ENCODE data around the gene NXPH4. TPM values are rescaled to one million over a fixed set of nuclear protein-coding genes. Genes with fewer than 3 reads are reported as not detected.

NXPH4 gene
- polyA plus RNA-seq, 1 donor from 2014 or later: 0.53 TPM

- Histone ChIP-seq H3F3A (ENCODE audit: insufficient read depth, low read length, poor library complexity, severe bottlenecking) (no peaks in the 10 kb centered on the region), H4K20me1 (ENCODE audit: insufficient read depth) (no peaks in the 10 kb centered on the region), H3K4me3 (ENCODE audit: low read length) (peak overlapping the region; percentile 79), H3K36me3 (ENCODE audit: insufficient read depth, low read length) (no peaks in the 10 kb centered on the region), H3K4me2 (ENCODE audit: low read length) (peak overlapping the region; percentile 51), H3K9me2 (ENCODE audit: insufficient read depth, low read length) (no peaks in the 10 kb centered on the region), H3K9me3 (ENCODE audit: low read length) (no peaks in the 10 kb centered on the region), H3K79me2 (replicated peaks; ENCODE audit: insufficient read depth, low read length) (no peaks in the 10 kb centered on the region), H3K9ac (ENCODE audit: low read length) (peak overlapping the region; percentile 98), H2AFZ (ENCODE audit: low read depth, low read length) (peak overlapping the region; percentile 46), H3K27me3 (ENCODE audit: insufficient read depth, low read depth, low read length) (peaks cover 68% of the 10 kb centered on the region), H3K27ac (ENCODE audit: low read length) (peak overlapping the region; percentile 92)
- TF ChIP-seq SMC3 (conservative IDR thresholded peaks at IDR 0.05; ENCODE audit: poor library complexity): peak; percentile 77
- TF ChIP-seq EZH2 (IDR thresholded peaks at IDR 0.05; ENCODE audit: borderline replicate concordance, insufficient read depth, low read length, poor library complexity, severe bottlenecking): no peak
- peak; percentile 79 for TF ChIP-seq RAD21 (conservative IDR thresholded peaks at IDR 0.05)
- TF ChIP-seq MXI1 (conservative IDR thresholded peaks at IDR 0.05; ENCODE audit: poor library complexity, severe bottlenecking): peak; percentile 25
- peak; percentile 100 for TF ChIP-seq CTCF (IDR thresholded peaks at IDR 0.05; ENCODE audit: poor library complexity, severe bottlenecking)
- TF ChIP-seq TAF1 (IDR thresholded peaks at IDR 0.05; ENCODE audit: low read depth): peak; percentile 62
Observed at GRCh38 chr12:57238854-57239554, 22.4 kb downstream of the NXPH4 start.

- H3K79me2 ChIP-seq (replicated peaks; ENCODE audit: insufficient read depth, low read length): no peaks in the 10 kb centered on the region
- H2AFZ ChIP-seq (ENCODE audit: low read depth, low read length): peak overlapping the region; percentile 46
- H3K4me2 ChIP-seq (ENCODE audit: low read length): peak overlapping the region; percentile 79
- no peaks in the 10 kb centered on the region for H3K36me3 ChIP-seq (ENCODE audit: insufficient read depth, low read length)
- H3K9me3 ChIP-seq (ENCODE audit: low read length): no peaks in the 10 kb centered on the region
- no peak for TF ChIP-seq REST (IDR thresholded peaks at IDR 0.05; ENCODE audit: borderline replicate concordance)
- TF ChIP-seq SMC3 (conservative IDR thresholded peaks at IDR 0.05; ENCODE audit: poor library complexity): no peak
- TF ChIP-seq CTCF (IDR thresholded peaks at IDR 0.05; ENCODE audit: poor library complexity, severe bottlenecking): no peak
- TF ChIP-seq MXI1 (conservative IDR thresholded peaks at IDR 0.05; ENCODE audit: poor library complexity, severe bottlenecking): no peak
- TF ChIP-seq RAD21 (conservative IDR thresholded peaks at IDR 0.05): no peak
- TF ChIP-seq EP300 (conservative IDR thresholded peaks at IDR 0.05; ENCODE audit: poor library complexity, severe bottlenecking): no peak
- TF ChIP-seq TAF1 (IDR thresholded peaks at IDR 0.05; ENCODE audit: low read depth): no peak
- TF ChIP-seq POLR2AphosphoS5 (IDR thresholded peaks at IDR 0.05): no peak
- TF ChIP-seq EZH2 (IDR thresholded peaks at IDR 0.05; ENCODE audit: borderline replicate concordance, insufficient read depth, low read length, poor library complexity, severe bottlenecking): no peak
- peaks cover 75% of the 10 kb centered on the region for H3K27me3 ChIP-seq (ENCODE audit: insufficient read depth, low read depth, low read length)
- no peaks in the 10 kb centered on the region for H4K20me1 ChIP-seq (ENCODE audit: insufficient read depth)
- H3K27ac ChIP-seq (ENCODE audit: low read length): peak overlapping the region; percentile 92
- H3F3A ChIP-seq (ENCODE audit: insufficient read depth, low read length, poor library complexity, severe bottlenecking): no peaks in the 10 kb centered on the region
- peak overlapping the region; percentile 98 for H3K9ac ChIP-seq (ENCODE audit: low read length)
- H3K4me3 ChIP-seq (ENCODE audit: low read length): peak overlapping the region; percentile 79
- H3K9me2 ChIP-seq (ENCODE audit: insufficient read depth, low read length): no peaks in the 10 kb centered on the region
Observed at GRCh38 chr12:57239587-57240065, 23.0 kb downstream of the NXPH4 start.

Measured in neural cell (in vitro differentiated cells).